ENCODE measurements around the gene DCAF8. TPM values are rescaled to one million over a fixed set of nuclear protein-coding genes. Genes with fewer than 3 reads are reported as not detected.

Gene DCAF8
- total RNA-seq, 1 experiment from 2014 or later: 28.4 TPM

DNA sequence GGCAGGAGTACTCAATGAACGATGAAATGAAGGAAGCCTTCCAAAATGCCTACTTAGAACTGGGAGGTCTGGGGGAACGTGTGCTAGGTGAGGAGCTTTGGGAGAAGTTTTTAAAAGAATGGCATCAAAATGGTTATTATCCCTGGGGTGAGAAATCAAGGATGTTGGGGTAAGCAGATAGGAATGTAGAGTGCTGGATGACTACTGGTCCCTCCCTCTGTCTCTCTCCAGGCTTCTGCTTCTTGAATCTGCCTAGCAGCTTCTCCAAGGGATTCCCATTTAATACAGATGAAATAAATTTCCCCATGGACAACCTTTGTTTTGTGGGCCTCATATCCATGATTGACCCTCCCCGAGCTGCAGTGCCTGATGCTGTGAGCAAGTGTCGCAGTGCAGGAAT is 91.0 kb downstream of the DCAF8 start:
- DNase-seq (ENCODE audit: low read depth): no peak

DNA sequence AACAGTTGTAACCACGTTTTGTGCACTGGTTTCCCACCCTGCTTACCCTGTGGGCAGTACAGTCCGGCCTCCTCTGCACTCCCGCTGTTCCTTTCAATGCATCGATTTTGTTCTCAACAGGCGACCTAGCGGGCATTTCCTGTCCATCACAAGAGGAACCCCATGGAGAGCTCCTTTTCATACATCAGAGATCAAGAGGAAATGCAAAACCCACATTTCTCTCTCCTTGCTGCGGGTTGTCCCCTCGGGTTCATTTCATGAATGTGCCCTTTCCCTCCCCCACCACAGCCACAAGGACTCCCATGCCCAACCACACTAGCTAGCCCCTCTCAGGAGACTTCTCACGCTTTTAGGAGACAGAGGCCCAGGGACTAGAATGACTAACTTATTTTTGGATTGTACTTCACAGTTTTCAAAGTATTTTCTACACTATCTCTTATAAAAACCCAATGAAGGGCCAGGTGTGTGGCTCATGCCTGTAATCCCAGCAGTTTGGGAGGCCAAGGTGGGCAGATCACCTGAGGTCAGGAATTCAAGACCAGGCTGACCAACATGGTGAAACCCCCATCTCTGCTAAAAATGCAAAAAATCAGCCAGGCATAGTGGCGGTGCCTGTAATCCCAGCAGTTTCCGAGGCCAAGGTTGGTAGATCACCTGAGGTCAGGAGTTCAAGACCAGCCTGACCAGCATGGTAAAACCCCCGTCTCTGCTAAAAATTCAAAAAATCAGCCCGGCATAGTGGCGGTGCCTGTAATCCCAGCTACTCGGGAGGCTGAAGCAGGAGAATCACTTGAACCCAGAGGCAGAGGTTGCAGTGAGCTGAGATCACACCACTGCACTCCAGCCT is 92.6 kb downstream of the DCAF8 start:
- DNase-seq (ENCODE audit: low read depth): peak; percentile 21

DNA sequence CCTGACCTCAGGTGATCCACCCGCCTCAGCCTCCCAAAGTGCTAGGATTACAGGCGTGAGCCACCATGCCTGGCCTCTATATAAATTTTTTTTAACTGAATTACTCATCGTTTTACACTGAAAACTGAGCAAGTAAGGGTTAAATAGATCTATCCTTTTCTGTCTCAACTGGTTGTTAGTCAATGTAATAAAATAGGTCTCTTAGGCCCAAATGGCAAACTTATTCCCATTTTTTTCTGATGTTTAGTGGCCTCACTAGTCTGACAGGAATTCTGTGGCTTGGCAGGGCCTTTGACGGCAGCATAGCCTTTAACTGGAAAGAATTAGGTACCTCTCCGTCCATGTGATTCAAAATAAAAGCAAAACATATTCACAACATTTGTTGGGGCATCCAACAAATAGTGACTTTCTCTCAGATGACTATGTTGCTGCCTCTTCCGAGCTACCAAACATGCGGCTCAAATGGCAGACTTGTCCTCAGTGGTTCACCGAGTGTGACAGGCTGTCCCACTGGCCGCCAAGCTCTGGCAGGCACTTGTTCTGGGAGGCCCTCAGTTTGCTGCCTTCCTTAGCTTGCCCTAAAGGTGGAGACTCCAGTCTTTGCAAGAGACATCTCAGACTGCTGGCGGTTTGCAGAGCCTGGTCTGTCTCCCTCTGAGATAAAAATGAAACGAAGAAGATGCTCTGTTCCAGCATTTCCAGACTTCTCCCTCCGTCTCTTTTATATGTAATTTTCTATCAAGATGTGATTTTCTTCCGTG is 93.6 kb downstream of the DCAF8 start:
- no peak for DNase-seq (ENCODE audit: low read depth)

- no peak for DNase-seq (ENCODE audit: low read depth)
These were observed 94.3 kb downstream of the DCAF8 start for GRCh38 chr1:160168016-160168415.

GRCh38 chr1:160167580-160167979 is 94.8 kb downstream of the DCAF8 start:
- no peak for DNase-seq (ENCODE audit: low read depth)

- DNase-seq (ENCODE audit: low read depth): no peak
These were observed 95.3 kb downstream of the DCAF8 start for GRCh38 chr1:160167056-160167455.

DNA sequence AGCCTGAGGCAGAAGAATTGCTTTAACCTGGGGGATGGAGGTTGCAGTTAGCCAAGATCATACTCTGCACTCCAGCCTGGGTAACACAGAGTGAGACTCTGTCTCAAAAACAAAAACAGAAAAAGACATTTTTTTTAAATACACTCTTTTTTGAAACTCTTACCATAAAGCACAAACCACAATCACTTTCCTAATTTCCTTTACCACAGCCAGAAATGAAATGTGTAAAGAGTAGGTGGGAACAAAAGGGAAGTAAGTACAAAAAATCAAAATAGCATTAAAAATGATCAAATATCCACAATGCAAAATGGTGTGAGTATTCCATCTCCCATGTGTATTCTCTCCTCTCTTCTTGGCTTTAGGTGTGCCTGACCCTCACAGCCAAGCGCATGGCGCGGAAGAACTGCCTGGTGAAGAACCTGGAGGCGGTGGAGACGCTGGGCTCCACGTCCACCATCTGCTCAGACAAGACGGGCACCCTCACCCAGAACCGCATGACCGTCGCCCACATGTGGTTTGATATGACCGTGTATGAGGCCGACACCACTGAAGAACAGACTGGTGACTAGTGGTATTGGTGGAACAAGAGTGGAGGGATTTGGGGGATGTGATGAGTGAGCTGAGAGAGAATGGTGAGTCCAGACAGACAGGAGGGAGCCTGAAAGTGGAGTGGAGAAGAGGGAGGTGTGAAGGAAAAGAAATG is 96.0 kb downstream of the DCAF8 start:
- no peak for DNase-seq (ENCODE audit: low read depth)

Other genes starting within 250 kb of the DCAF8 start
- gene PIGM, start 230.6 kb downstream of the DCAF8 start, total RNA-seq (2014; rRNA removed; shearing (Covaris generic)): 4.7 and 4.9 TPM in 2 replicates
- gene KCNJ10, start 192.4 kb downstream of the DCAF8 start, total RNA-seq (2014; rRNA removed; shearing (Covaris generic)): 0.10 and 0.12 TPM in 2 replicates
- not detected in 2 replicates for gene KCNJ9, start 181.0 kb downstream of the DCAF8 start, total RNA-seq (2014; rRNA removed; shearing (Covaris generic))
- gene IGSF8, start 163.9 kb downstream of the DCAF8 start, total RNA-seq (2014; rRNA removed; shearing (Covaris generic)): 7.9 and 10.7 TPM in 2 replicates
- gene ATP1A2, start 146.8 kb downstream of the DCAF8 start, total RNA-seq (2014; rRNA removed; shearing (Covaris generic)): not detected in 2 replicates
- gene ATP1A4, start 110.9 kb downstream of the DCAF8 start, total RNA-seq (2014; rRNA removed; shearing (Covaris generic)): not detected in 2 replicates
- not detected in 2 replicates for gene CASQ1, start 72.0 kb downstream of the DCAF8 start, total RNA-seq (2014; rRNA removed; shearing (Covaris generic))
- 107 and 111 TPM in 2 replicates for gene PEA15, start 57.2 kb downstream of the DCAF8 start, total RNA-seq (2014; rRNA removed; shearing (Covaris generic))
- 29.2 and 35.6 TPM in 2 replicates for gene PEX19, start 22.6 kb upstream of the DCAF8 start, total RNA-seq (2014; rRNA removed; shearing (Covaris generic))
- 127 and 140 TPM in 2 replicates for gene COPA, start 80.7 kb upstream of the DCAF8 start, total RNA-seq (2014; rRNA removed; shearing (Covaris generic))
- gene NCSTN, start 80.8 kb upstream of the DCAF8 start, total RNA-seq (2014; rRNA removed; shearing (Covaris generic)): 65.6 and 88.6 TPM in 2 replicates
- gene NHLH1, start 104.5 kb upstream of the DCAF8 start, total RNA-seq (2014; rRNA removed; shearing (Covaris generic)): not detected in 2 replicates
- 0.10 and 0.12 TPM in 2 replicates for gene VANGL2, start 138.0 kb upstream of the DCAF8 start, total RNA-seq (2014; rRNA removed; shearing (Covaris generic))

Measured in RPMI7951 (cell line).